Occipital lobe (tissue), 2 donors: ENCODE data around the gene KLF15. TPM values are rescaled to one million over a fixed set of nuclear protein-coding genes. Genes with fewer than 3 reads are reported as not detected.

Experiments used
- DNase-seq: peaks from one replicate; lab custom pipeline; 2025; lab: John Stamatoyannopoulos, UW
- total RNA-seq: library from RNA; depleted of rRNA; stranded (reverse); fragments of >200 nt; gene quantifications from one replicate; pipeline ENCODE4 v1.2.3, GENCODE V29; 2014

The KLF15 gene
- total RNA-seq: 2.8 TPM

DNA sequence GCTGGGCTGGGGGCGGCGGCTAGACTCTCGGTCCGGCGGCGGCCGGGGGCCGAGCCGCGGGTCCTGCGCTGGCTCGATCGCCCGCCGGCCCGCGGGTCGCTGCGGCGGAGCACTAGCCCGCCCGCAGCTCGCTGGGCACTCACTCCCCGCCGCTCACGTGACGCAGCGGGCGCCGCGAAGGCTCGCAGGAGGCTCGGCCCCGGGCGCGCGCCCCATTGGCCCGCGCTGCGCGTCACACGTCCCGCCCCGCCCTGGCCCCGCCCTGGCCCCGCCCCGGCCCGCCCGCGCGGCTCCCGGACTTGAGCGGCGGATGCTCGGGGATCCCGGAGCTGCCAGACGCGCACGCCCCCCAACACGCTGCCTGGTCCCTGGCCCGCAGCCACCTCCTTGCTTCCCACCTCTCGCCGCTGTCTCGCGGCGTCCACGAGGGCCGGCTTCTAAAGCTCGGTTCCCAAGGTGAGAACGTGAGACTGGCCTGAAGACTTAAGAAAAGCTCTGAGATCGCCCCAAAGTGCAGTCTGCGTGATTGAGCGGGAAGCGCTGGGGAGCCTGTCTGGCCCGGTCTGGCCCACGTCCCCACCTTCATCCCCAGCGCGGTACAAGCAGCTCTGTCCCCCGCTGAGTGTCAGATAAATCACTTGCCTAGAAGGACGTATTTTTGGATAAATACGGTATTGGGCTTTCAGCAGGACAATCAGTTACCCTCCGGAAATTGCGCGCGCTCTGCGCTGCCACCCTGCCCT, at the start of gene KLF15:
Gene KLF15 (minus strand): TSS at position 114 of the 743 bp plus-strand sequence. CDS start 4,486 bp downstream, outside the sequence.
- peak; percentile 76 for DNase-seq

DNA sequence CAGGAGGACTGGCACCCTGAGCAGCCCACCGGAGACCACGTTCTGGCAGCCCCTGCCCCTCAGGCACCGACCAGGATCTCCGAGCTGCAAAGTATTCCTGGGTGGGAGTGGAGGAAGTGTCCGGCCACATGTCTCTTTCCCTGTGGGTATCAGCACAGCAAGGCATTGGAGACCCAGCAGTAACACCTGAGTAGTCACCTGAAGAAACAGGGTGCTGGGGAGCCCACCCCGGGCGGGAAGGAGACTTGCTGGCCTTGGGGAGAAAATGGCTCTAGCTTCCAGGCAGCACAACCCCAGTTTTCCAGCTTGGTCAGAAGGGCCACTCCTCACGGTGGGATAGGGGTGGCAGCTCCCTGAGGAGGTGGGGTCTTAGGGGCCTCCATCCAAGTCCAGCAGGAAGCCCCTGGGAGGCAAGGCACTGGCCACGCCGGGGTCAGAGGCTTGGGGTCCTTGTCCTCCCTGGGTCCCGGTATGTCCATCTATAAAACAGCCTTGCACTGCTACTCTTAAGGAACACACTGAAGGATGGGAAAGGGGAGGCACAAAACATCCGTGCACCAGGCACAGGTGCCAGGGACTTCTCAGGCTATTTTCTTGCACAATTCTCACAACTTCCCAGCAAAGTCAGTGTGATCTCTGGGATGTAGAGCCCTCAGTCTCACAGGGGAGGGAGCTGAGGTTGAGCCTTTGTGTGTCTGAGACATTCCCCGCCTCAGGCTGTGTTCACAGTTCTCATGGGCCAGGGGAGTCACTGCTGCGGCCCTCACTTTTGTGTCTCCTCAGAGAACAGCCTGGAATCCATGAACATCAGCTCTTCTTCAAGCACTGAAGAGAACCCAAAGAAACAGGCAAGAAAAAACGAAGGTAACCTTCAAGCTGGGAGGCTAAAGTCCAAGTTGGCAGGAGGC, 49.4 kb upstream of the KLF15 start:
- no peak for DNase-seq

DNA sequence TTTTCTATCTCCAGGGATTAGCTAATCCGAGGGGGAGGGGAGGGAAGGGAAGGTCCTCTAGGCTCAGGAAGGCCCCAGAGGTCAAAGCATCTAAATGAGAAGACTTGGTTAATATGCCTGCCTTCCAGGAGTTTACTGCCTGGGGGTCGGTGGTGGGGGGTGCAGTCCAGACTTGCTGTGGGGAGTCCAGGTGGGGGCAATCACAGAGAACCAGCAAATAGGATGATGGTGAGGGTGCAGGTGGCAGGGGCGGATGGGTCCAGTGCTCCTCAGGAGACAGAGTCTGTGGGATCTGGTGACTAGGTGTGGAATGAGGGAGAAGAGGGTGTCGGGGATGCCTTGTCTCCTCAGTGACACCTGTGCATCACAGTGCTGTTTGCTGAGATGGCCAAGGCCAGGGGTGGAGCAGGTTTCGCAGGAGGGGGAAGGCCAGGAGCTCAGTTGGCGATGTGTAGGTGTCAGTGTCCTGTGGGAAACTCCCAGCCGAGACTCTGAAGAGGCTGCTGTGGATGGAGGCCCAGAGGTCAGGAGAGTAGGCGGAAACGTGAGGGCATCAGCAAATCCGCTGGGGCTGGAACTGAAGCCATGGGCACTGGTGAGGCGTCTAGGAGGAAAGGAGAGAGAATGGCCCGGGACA, 45.6 kb upstream of the KLF15 start:
- DNase-seq: no peak

DNA sequence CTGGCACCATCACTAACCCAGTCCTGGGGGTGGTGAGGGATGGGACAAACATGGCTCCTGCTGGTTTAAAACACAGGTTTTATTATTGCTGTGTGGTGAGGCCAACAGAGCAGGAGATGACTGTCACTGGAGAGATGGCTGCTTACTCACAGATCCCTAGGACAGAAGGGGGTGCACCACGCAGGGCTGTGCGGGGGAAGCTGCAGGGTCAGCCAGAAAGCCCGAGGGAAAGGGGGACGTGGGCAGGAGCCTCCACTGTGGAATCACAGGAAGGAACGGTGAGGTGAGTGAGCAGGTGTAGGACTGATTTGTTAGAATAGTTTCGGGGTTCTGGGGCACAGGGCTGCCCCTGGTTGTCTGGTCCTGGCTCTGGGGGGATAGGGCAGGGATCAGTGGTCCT, 45.0 kb upstream of the KLF15 start:
- no peak for DNase-seq

DNA sequence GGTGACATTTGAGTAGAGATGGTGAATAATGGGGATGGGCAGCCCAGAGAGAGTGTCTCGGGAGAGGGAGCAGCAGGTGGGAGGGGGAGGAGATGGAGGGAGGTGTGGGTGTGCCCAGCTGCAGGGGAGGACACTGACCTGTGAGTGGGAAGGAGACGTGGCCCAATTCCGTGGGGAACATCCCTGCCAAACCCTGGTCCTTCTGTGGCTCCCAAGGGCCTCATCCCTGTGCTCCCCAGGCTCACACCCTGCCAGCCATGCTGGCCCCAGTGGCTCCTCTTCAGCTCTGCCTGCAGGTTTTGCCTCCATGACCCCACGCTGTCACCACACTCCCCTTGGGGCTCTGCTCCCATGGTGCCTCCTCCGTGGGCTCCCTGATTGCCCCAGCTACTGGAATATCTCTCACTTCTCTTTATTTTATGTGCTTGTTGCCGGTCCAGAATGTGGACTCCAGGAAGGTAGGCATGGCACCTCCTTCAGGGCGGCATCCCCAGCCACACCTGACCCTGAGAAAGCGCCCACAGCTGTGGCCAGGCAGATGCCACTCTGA, 44.5 kb upstream of the KLF15 start:
- DNase-seq: no peak

DNA sequence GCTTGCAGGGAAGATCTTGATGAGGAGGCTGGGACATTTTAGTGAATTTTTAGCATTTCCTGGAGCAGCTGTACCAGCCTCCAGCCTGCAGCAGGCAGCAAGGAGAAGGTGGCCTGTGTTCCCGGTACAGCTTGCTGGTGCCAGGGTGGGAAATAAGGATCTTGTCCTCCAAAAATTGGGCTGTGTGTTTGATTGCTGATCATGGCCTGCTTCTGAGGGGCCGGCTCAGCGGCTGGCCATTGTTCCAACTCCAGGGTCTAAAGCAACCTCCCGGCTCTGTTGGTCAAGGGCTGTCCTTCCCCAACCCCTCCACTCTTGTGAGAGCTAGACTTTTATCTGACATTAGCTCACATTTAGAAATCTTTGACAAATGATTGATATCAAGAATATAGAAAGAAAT, 42.5 kb upstream of the KLF15 start:
- no peak for DNase-seq

DNA sequence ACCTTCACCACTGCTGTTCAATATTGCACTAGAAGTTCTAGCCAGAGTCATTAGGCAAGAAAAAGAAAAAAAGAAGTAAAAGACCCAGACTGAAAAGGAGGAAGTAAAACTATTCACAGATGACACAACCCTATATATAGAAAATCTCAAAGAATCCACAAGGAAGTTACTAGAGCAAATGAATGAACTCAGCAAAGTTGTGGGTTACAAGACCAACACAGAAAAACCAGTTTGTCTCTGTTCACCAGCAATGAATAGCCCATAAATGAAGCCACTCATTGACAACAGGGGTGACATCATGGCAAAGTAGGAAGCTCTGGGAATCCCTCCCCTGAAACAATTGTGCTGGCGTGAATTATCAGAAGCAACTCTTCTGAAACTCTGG, 42.1 kb upstream of the KLF15 start:
- DNase-seq: no peak

DNA sequence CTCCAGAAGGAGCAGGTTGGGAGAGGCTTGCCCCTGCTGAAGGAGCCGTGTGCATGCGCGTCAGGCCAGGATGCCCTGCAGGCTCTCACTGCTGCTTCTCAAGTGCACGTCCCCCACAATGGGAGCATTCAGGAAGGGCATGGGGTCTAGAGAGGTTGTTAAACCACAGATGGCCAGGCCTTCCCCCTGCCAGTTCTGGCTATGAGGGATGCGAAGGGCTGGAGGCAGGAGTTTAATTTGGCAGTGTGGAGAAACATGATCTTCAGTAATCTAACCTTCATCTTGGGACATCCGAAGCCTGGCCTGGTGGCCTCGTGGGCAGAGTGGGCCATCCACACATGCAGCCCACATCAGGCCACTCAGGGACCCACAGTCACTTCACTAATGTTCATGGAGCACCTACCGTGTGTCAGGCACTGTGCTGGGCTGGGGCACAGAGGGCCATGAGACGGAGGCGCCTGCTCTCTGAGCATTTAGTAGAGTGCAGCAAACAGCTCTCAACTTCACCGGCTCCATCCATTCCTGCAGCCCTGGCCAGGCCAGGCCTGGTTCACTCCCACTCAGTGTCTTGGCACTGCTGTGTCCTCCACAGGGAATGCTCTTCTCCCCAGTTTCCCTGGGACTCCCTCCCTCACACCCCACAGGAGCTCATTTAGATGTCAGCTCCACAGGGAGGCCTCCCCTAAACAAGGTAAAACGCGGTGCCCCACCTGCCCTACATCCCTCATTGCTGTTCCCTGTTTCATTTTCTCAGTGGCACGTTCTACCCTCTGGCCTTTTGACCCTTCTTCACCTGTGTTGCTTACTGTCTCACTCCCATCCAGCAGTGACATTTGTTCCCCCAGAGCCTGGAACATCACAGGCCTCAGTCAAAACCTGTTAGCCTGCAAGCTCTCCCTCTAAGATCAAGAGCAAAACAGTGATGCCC, 41.5 kb upstream of the KLF15 start:
- DNase-seq: no peak

DNA sequence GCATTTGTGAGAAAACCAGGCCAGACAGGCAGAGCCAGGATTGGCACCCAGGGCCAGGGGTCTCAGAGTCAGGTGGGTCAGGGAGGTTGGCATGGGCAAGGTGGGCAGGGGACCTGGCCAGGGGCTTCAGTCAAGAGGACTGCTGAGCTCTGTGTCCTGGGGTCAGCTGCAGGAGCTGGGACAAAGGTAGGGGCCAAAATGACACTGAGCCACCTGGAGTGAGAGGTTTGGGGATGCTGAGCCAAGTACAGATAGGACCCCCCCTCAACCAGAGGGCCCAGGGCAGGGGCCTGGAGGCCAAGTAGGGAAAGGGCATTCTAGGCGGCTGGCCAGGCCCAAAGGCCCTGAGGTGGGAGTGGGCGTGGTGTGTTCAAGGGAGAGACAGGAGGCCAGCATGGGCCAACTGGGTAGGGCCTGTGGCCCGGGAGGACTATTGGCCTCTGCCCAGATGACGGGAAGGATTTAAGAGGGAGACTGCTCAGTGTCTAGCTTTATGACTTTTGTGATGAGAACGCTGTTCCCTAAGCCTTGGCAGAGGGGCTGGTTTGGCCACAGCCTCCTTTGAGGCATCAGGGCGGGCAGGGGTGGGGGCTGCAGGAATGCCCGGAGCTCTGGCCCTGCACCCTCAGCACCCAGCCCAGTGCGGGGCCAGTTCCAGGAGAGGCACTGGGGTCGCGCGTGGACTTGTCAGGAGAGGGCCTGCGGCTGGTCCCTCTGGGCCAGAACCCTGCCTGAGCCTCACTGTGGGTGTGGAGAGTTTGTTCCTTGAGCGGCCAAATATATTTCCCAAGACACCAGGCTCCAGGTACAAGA, 40.6 kb upstream of the KLF15 start:
- no peak for DNase-seq

DNA sequence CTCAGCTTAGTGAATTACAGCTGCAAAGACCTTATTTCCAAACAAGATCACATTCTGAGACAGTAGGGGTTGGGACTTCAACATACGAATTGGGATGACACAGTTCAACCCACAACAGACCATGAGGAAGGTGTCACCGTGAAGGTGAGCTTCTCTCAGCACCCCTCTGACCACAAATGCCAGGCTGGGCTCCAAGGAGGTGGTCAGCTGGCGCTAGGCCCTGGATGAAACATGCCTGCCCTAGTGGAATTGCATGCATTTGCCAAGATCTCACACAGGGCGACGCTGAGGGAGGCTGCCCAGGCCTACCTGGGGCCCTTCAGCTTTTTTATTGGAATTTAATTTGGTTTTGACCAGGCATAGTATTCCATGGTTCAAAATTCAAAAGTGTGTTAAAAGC, 39.3 kb upstream of the KLF15 start:
- no peak for DNase-seq

DNA sequence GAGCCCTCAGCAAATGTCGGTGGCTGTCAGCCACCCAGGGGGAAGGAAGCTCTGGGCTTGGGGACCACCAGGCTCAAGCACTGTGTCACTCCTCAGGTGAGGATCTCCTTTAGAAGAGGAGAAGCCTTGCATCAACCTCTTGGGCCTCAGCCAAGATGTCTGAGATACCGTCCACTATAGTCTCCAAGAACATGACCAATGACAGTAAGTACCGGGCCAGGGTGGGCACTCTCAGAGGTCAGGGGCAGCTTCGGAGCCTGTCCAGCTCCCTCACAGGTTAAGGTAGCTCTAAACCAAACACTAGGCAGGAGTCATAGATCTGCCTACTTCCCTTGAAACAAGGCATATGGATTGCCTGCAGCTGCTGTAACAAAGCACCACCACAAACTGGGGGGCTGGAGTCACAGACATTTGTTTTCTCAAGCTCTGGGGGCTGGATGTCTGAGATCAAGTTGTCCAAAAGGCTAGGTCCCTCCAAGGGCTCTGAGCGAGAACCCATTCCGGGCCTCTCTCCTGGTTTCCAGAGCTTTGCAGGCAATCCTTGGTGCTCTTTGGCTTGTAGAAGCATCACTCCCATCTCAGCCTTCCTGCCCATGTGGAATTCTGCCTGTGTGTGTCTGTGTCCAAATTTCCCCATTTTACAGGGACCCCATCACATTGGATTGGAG, 38.8 kb upstream of the KLF15 start:
- DNase-seq: no peak

DNA sequence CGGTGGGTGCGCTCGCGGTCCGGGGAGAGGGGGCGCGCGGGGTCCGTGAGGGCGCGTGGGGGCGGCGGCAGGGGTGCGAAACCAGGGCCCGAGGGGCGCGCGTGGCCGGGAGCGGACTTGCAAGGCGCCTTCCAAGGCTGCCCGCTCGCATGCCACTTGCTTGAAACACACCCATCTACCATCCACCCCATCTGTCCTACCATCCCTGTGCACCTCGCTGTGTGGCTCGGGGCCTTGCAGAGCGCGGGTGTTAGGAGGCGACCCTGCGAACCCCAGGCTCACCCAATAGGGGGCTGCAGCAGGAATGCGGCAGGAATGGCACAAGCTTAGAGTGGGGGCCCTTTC, 37.7 kb upstream of the KLF15 start:
- DNase-seq: no peak

DNA sequence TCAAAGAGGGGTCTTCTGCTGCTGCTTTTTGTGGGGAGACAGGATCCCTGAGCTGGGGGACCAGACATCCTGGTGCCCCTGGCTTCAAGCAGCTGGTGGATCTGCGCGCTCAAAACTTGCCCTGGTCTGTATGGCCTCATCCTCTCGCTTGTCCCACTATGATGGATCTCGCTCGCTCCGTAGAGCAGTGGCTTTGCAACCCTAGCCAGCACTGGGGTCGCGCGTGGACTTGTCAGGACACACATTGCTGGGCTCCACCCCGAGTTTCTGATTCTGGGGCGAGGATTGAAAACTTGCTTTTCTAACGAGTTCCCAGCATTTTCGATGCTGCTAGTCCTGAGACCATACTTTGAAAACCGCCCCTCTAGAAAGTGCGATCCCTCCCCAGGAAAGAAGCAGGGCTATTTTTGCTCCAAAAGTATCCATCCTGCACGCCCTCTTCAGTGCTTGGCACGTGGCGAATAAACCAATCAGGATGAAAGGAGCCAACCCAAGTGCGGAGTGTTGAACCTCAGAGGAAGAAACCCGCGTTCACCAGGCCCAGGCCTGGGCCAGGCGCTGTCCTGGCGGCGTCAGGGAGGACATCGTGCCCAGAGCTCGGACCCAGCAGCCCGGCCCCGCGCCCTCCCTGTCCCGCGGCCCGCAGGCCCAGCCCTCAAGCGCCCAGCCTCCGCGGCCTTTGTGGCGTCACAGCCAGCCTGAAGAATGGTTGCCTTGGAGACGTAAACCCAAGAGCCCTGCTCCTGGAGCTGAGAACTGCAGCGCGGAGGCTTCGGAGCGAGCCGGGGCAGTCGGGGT, 37.2 kb upstream of the KLF15 start, which contains the start of gene CFAP100:
Gene CFAP100 (plus strand): TSS at position 731 of the 798 bp plus-strand sequence. CDS start 1,092 bp downstream, outside the sequence.
- no peak for DNase-seq

DNA sequence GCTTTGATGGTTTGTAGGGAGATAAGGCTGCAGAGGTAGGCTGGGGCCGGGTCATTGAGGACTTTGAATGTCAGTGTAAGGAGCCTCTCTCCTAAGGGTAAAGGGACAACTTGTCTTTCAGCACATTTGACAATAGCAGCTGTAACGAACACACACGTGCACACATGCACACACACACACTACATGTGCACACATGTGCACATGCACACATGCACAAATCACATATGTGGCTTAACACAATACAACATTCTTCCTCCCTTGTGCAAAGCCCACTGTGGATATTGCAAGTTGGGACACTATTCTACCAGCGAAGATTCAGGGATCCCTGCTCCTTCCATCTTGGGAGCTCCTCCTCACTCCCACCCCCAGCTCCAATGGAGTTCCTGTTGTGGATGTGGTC, 36.4 kb upstream of the KLF15 start:
- no peak for DNase-seq

DNA sequence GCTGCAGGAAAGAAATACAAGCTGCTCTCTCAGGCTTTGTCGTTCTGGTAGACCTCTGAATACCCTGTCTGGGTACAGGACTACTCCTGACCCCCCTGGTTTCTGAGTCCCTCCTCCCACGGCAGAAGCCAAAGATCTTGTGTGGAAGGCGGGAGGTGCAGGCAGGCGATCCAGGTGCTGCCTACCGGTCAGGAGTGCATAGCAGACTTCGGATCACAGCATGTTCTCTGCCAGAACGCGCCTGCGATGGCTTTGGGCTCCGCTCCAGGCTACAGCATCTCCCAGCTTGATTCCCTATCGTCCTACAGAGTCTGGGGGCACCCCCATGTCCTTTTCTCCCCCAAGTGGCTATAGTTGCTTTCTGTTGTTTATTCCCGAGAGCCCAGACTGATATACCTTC, 35.0 kb upstream of the KLF15 start:
- DNase-seq: no peak

DNA sequence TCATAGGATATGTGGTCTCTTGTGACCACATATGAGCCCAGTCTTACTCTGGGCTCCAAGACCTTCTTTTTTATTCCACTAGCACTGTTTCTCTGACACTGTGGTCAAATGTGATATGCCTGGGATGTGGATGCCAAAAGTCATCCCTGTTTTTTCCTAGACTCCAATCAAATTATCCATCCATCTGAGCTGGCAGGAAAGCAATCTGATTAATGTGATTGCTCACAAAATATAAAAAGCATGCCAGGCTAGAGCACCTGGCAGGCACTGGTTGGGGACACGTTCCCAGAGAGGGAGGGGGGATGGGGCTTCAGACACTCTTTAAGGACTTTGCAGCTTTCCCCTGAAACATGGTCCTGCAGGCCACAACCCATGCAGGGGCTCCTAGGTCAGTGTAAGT, 34.4 kb upstream of the KLF15 start:
- DNase-seq: no peak

DNA sequence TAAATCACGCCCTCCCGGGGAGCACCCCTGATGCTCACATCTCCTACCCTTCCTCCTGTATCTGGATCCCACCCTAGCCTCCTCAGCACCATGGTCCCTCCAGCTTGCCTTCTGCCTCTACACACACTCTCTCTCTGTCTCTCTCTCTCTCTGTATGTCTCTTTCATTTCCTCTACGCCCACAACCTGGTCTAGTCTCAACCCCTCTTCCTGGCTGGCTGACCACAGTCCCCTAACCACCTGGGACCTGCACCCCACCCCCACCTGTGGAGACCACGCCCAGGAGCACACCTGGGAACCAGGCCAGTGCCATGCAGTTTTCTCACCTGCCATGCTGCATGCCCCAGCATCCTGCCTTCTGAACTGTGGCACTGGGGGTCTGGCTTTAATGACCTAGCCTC, 33.5 kb upstream of the KLF15 start:
- DNase-seq: no peak

DNA sequence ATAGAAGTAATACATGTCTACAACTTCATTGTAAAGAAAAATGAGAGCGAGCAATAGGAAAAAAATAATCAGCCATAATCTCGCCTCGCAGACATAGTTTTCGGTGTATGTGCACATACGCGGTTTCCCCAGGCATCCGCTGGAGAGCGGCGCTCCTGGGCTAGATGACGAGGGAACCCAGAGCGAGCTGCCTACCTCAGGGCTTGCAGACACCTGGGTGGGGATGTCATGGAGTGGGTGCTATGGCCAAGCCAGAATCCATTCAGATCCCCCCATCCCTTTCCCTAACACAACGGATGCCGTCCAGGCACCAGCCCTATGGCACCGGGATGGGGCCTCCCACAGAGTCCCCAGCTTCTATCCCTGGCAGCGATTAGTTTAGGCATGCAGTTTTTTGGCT, 33.0 kb upstream of the KLF15 start:
- no peak for DNase-seq

DNA sequence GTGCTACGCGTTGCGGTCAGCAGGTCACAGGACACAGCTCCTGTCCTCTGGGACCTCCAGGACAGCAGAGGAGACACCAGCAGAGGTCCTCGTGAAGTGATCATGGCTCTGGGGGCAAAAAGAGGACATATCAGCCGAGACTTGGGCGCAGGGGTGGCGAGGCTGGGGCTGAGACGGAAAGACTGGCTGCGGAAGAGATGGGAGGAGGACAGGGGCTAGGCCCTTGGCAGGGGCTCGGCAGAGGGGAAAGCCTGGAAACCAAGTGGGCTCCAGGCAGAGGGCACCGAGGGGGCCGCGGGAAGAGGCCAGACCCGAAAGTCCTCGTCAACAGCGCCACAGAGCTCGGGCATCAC, 32.6 kb upstream of the KLF15 start:
- DNase-seq: no peak
